Activated CD8-positive, alpha-beta memory T cell treated with anti-CD3 and anti-CD28 coated beads, Interleukin-2, amount 50 U/mL, for 1 hour (primary cell): Measurements from ENCODE around the gene KRTAP1-1.
"Not testable (repeated sequence)": the region's sequence is repeated elsewhere in the genome, so short reads cannot be mapped to it uniquely, and the experiment has no call there.

Experiments
- DNase-seq: peaks from one replicate; pipeline ENCODE4 v3.0.0-alpha.2; 2020; ENCODE audit errors: extremely low read depth

Gene KRTAP1-1

GRCh38 chr17:41012326-41013120, 28.7 kb downstream of the KRTAP1-1 start:
- no peak for DNase-seq

DNA sequence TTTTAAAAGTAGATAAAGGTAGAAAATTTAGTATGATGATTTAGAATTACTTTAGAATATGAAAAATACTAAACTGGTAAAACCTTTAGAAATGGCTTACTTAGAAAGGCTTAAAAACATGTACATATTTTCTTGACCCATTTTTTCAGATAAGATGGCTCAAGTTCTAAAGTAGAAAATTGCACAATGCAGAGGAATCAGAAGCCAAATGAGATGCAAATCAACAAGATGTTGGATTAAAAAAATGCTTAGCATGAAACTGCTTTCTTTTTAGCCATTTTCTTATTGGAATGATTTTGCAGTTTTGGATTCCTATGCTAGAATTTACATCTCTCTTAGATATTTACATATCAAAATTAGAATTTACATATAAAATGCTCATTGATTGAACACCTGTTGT, 30.8 kb downstream of the KRTAP1-1 start:
- no peak for DNase-seq

- no peak for DNase-seq
Observed at GRCh38 chr17:41009936-41010335, 31.3 kb downstream of the KRTAP1-1 start.

DNA sequence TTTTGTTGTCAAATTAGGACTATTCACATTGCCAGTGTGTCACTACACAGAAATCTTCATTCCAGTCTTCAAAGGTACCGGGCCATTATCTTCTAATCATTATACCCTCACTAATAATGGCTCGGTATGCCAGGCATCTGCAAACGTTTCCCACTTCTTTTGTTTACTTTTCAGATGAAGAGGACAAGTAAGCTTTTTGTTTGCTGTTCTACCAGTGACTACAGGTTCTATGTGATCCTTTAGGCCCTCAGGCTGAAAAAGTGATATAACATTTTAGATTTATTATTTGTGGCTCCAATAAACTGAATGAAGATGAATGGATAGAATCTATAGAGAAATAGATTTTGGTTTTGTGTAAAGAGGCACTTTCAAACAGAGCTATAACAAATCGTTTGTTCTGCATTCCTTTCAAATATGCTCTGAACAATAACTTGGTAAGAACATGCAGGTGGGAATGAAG, 31.9 kb downstream of the KRTAP1-1 start:
- DNase-seq = no peak

DNA sequence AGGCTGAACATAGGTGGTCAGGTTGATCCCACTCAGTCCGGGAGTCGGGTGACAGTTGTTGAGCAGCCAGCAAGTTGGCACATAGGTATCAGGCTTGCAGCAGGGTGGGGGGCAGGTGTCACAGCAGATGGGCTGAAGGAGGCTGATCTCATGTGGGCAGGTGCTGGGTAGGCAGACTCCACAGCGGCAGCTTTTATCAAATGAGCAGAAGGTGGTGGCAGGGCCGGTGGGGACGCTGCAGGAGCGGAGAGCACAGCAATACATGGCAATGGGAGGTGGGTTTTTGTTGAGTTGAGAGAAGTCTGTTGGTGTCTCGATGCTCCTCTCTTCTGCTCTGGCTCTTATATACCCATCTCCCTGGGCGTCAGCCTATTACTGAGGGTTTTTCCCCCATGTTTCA, 32.4 kb downstream of the KRTAP1-1 start, which contains the start of gene KRTAP3-1:
KRTAP3-1 (minus strand) TSS at position 318 of the 400 bp plus-strand sequence; CDS start at position 264, 54 bp downstream.
- no peak for DNase-seq

DNA sequence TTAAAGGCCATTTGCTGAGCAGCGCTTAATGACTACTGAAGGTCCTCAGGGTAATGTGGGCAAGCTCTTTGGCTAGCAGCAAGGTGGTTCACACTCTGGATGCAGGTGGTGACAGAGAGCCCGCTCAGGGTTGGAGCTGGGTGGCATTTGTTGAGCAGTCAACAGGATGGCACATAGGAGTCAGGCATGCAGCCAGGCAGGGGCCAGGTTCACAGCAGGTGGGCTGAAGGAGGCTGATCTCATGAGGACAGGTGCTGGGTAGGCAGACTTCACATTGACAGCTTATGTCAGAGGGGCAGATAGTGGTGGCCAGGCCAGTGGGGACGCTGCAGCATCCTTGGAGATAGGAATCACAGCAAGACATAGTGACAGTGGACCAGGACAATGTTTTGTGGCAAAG, 36.9 kb downstream of the KRTAP1-1 start:
- no peak for DNase-seq

DNA sequence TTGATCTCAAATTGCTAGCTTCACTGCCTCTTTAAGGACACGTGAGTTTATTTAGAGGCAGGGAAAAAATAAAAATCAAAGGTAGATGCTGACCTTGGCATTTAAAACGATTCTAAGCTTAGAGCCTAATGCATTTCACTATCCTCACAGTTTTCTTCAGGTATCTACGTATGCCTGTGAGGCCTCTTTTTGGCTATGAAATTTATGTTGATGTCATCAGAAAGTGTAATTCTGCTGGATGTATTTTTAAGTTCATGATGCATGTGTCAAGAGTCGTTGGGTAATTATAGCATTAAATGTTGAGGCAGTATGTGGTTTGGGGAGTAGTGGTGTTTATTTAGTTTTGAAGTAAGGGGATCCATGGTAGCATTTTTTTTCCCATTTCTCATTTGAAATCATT, 37.3 kb downstream of the KRTAP1-1 start:
- no peak for DNase-seq

GRCh38 chr17:41002814-41003213, 38.4 kb downstream of the KRTAP1-1 start:
- DNase-seq = no peak

GRCh38 chr17:41001795-41002194, 39.5 kb downstream of the KRTAP1-1 start:
- no peak for DNase-seq

GRCh38 chr17:40999563-40999962, 41.7 kb downstream of the KRTAP1-1 start, which contains the start of gene KRTAP3-2:
Gene KRTAP3-2, minus strand, starts transcription at chr17:40999906. Its CDS starts 53 bp downstream, at chr17:40999853.
- not testable (repeated sequence) for DNase-seq

GRCh38 chr17:40997361-40997760, 43.9 kb downstream of the KRTAP1-1 start:
- no peak for DNase-seq

- no peak for DNase-seq
Observed at GRCh38 chr17:40996829-40997228, 44.4 kb downstream of the KRTAP1-1 start.

GRCh38 chr17:40995116-40995515, 46.1 kb downstream of the KRTAP1-1 start:
- DNase-seq = no peak

GRCh38 chr17:40993839-40994238, 47.4 kb downstream of the KRTAP1-1 start, which contains the start of gene KRTAP3-3:
Gene KRTAP3-3, minus strand, starts transcription at chr17:40994164. Its CDS starts 67 bp downstream, at chr17:40994097.
- DNase-seq = no peak

- DNase-seq = no peak
Observed at GRCh38 chr17:40993084-40993483, 48.2 kb downstream of the KRTAP1-1 start.

DNA sequence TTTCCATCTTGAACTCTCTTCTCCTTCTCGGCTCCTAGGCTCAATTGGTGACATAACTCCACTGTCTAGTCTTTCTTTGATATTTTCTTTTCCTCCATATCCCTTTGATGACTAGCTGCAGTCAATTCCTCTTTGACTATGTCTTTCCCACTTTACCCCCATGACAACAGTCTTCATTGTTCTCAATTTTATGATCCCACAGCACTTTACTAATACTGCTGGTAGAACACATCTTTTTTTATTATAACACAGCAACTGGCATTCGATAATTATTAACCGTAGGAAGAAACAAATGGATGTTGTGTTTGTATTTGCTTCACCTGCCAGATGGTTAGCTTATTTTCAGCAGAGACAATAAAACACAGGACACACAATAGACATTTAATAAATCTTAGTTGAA, 48.6 kb downstream of the KRTAP1-1 start:
- no peak for DNase-seq
